WTC11 (cell line): ENCODE results near the gene SURF6. TPM values are rescaled to one million over a fixed set of nuclear protein-coding genes. Genes with fewer than 3 reads are reported as not detected.

Source experiments
- ATAC-seq: fragments of 200-7000 bp; cut with Tn5 transposase; 2 replicates; pipeline ENCODE4 v1.10.0; 2021; ENCODE audit warnings: mild to moderate bottlenecking, moderate library complexity
- CTCF ChIA-PET: fragments of 300-600 bp; sonication (Branson Sonifier 250); formaldehyde crosslinking; loops from one replicate; lab custom pipeline; 2021; ENCODE audit warnings: antibody characterized with exemption; lab: Charles Lee
- POLR2A ChIA-PET: fragments of 350-600 bp; sonication (Branson Sonifier 250); formaldehyde crosslinking; loops from one replicate; lab custom pipeline; 2021; ENCODE audit warnings: antibody characterized with exemption; lab: Charles Lee
- DNase-seq: peaks from one replicate; pipeline ENCODE4 v3.0.0; 2021; ENCODE audit warnings: low spot score
- H3K27ac Mint-ChIP-seq: 2 replicates; pipeline ENCODE4 v1.8.0; 2021; ENCODE audit warnings: mixed read lengths
- H3K27me3 Mint-ChIP-seq: 2 replicates; pipeline ENCODE4 v1.8.0; 2021; ENCODE audit warnings: low read depth, mild to moderate bottlenecking, moderate library complexity, mixed read lengths
- H3K36me3 Mint-ChIP-seq: 2 replicates; pipeline ENCODE4 v1.8.0; 2021; ENCODE audit warnings: mixed read lengths
- H3K4me1 Mint-ChIP-seq: 2 replicates; pipeline ENCODE4 v1.8.0; 2022; ENCODE audit warnings: mixed read lengths
- H3K4me3 Mint-ChIP-seq: 2 replicates; pipeline ENCODE4 v1.8.0; 2021; ENCODE audit warnings: mild to moderate bottlenecking, moderate library complexity, mixed read lengths
- H3K9me3 Mint-ChIP-seq: 2 replicates; pipeline ENCODE4 v1.8.0; 2021; ENCODE audit warnings: mixed read lengths
- ATF1 ChIP-seq: sonication (generic); formaldehyde crosslinking; IDR thresholded peaks from 2 replicates; pipeline ENCODE4 v1.8.1; 2023; ENCODE audit warnings: mild to moderate bottlenecking, moderate library complexity, missing genetic modification reagents
- CBFB ChIP-seq: sonication (generic); formaldehyde crosslinking; IDR thresholded peaks from 2 replicates; pipeline ENCODE4 v1.8.1; 2022; ENCODE audit warnings: mild to moderate bottlenecking, low read depth, missing genetic modification reagents
- CREM ChIP-seq: sonication (generic); formaldehyde crosslinking; IDR thresholded peaks from 2 replicates; pipeline ENCODE4 v1.8.1; 2022; ENCODE audit warnings: mild to moderate bottlenecking, missing genetic modification reagents, moderate library complexity
- EMX1 ChIP-seq: fragments of 250-450 bp; sonication (Bioruptor Pico); IDR thresholded peaks from 2 replicates; pipeline ENCODE4 v1.8.0; 2021; ENCODE audit warnings: mild to moderate bottlenecking
- FOXP4 ChIP-seq: sonication (generic); formaldehyde crosslinking; IDR thresholded peaks from 2 replicates; pipeline ENCODE4 v1.8.0; 2022; ENCODE audit warnings: mild to moderate bottlenecking, missing genetic modification reagents
- HMGXB4 ChIP-seq: sonication (generic); formaldehyde crosslinking; IDR thresholded peaks from 2 replicates; pipeline ENCODE4 v1.8.1; 2023; ENCODE audit warnings: mild to moderate bottlenecking, moderate library complexity, missing genetic modification reagents
- JUN ChIP-seq: sonication (generic); formaldehyde crosslinking; IDR thresholded peaks from 2 replicates; pipeline ENCODE4 v1.8.0; 2023; ENCODE audit warnings: mild to moderate bottlenecking, missing genetic modification reagents
- NR3C1 ChIP-seq: sonication (generic); formaldehyde crosslinking; conservative IDR thresholded peaks from 2 replicates; pipeline ENCODE4 v1.8.1; 2023; ENCODE audit warnings: low read depth, mild to moderate bottlenecking, missing genetic modification reagents
- RELA ChIP-seq: sonication (generic); formaldehyde crosslinking; IDR thresholded peaks from 2 replicates; pipeline ENCODE4 v1.8.1; 2022; ENCODE audit warnings: missing genetic modification reagents, mild to moderate bottlenecking, borderline replicate concordance
- RORB ChIP-seq: fragments of 250-450 bp; sonication (Bioruptor Pico); IDR thresholded peaks from 2 replicates; pipeline ENCODE4 v1.9.0; 2021; ENCODE audit warnings: mild to moderate bottlenecking
- TCF7 ChIP-seq: sonication (generic); formaldehyde crosslinking; IDR thresholded peaks from 2 replicates; pipeline ENCODE4 v1.8.0; 2022; ENCODE audit warnings: mild to moderate bottlenecking, low read depth, missing genetic modification reagents, moderate library complexity
- ZNF121 ChIP-seq: sonication (generic); formaldehyde crosslinking; IDR thresholded peaks from 2 replicates; pipeline ENCODE4 v1.8.0; 2023; ENCODE audit warnings: missing genetic modification reagents
- ZNF263 ChIP-seq: sonication (generic); formaldehyde crosslinking; IDR thresholded peaks from 2 replicates; pipeline ENCODE4 v1.8.1; 2022; ENCODE audit warnings: low read depth, mild to moderate bottlenecking, moderate library complexity, missing genetic modification reagents
- ZNF396 ChIP-seq: fragments of 250-450 bp; sonication (Bioruptor Pico); IDR thresholded peaks from 2 replicates; pipeline ENCODE4 v1.8.0; 2021; ENCODE audit warnings: mild to moderate bottlenecking, moderate library complexity, borderline replicate concordance
- total RNA-seq: library from RNA; stranded (reverse); gene quantifications from 3 replicates; pipeline ENCODE4 v1.2.3, GENCODE V29; 2021
- TF ChIP-seq, protein P1 (sequence below): fragments of 250-450 bp; sonication (Bioruptor Pico); IDR thresholded peaks from 2 replicates; pipeline ENCODE4 v1.9.0; 2021; ENCODE audit warnings: mild to moderate bottlenecking
- TF ChIP-seq, protein P2 (sequence below): sonication (generic); formaldehyde crosslinking; IDR thresholded peaks from 2 replicates; pipeline ENCODE4 v1.8.1; 2022; ENCODE audit warnings: low read depth, missing genetic modification reagents, borderline replicate concordance
- TF ChIP-seq, protein P3 (sequence below): sonication (generic); formaldehyde crosslinking; conservative IDR thresholded peaks from 2 replicates; pipeline ENCODE4 v1.8.1; 2023; ENCODE audit warnings: mild to moderate bottlenecking, low read depth, missing genetic modification reagents, moderate library complexity

SURF6 gene
- total RNA-seq, 1 experiment from 2014 or later: 67.2 TPM

- peaks cover 4% of the 10 kb centered on the region for H3K9me3 Mint-ChIP-seq
- no peak overlapping the region for H3K4me3 Mint-ChIP-seq
- no peak overlapping the region for H3K27ac Mint-ChIP-seq
- H3K36me3 Mint-ChIP-seq: peaks cover 3% of the 10 kb centered on the region; the same call in 1 of the 2 replicates
- TF ChIP-seq RELA (CRISPR knock-in tag): no peak
- no peak for TF ChIP-seq RORB (CRISPR knock-in tag)
- TF ChIP-seq ZNF121: no peak
- no peak for TF ChIP-seq CREM
- TF ChIP-seq ZNF263 (CRISPR knock-in tag): no peak
- no peak for TF ChIP-seq TCF7 (CRISPR knock-in tag)
- no peak for TF ChIP-seq HMGXB4 (CRISPR knock-in tag)
- TF ChIP-seq, protein P1, sequence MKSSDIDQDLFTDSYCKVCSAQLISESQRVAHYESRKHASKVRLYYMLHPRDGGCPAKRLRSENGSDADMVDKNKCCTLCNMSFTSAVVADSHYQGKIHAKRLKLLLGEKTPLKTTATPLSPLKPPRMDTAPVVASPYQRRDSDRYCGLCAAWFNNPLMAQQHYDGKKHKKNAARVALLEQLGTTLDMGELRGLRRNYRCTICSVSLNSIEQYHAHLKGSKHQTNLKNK (CRISPR knock-in tag): no peak
- no peak for TF ChIP-seq NR3C1
- no peak for TF ChIP-seq ZNF396 (CRISPR knock-in tag)
- TF ChIP-seq EMX1 (CRISPR knock-in tag): no peak
- no peak for TF ChIP-seq ATF1
- TF ChIP-seq, protein P2, sequence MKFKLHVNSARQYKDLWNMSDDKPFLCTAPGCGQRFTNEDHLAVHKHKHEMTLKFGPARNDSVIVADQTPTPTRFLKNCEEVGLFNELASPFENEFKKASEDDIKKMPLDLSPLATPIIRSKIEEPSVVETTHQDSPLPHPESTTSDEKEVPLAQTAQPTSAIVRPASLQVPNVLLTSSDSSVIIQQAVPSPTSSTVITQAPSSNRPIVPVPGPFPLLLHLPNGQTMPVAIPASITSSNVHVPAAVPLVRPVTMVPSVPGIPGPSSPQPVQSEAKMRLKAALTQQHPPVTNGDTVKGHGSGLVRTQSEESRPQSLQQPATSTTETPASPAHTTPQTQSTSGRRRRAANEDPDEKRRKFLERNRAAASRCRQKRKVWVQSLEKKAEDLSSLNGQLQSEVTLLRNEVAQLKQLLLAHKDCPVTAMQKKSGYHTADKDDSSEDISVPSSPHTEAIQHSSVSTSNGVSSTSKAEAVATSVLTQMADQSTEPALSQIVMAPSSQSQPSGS (CRISPR knock-in tag): no peak
- TF ChIP-seq, protein P3, sequence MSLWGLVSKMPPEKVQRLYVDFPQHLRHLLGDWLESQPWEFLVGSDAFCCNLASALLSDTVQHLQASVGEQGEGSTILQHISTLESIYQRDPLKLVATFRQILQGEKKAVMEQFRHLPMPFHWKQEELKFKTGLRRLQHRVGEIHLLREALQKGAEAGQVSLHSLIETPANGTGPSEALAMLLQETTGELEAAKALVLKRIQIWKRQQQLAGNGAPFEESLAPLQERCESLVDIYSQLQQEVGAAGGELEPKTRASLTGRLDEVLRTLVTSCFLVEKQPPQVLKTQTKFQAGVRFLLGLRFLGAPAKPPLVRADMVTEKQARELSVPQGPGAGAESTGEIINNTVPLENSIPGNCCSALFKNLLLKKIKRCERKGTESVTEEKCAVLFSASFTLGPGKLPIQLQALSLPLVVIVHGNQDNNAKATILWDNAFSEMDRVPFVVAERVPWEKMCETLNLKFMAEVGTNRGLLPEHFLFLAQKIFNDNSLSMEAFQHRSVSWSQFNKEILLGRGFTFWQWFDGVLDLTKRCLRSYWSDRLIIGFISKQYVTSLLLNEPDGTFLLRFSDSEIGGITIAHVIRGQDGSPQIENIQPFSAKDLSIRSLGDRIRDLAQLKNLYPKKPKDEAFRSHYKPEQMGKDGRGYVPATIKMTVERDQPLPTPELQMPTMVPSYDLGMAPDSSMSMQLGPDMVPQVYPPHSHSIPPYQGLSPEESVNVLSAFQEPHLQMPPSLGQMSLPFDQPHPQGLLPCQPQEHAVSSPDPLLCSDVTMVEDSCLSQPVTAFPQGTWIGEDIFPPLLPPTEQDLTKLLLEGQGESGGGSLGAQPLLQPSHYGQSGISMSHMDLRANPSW (CRISPR knock-in tag): no peak
- TF ChIP-seq JUN (CRISPR knock-in tag): no peak
- no peak for TF ChIP-seq FOXP4 (CRISPR knock-in tag)
- TF ChIP-seq CBFB (CRISPR knock-in tag): no peak
- ChIA-PET POLR2A (no interaction called here), CTCF (interaction anchor here (1.1 kb wide), 1 partner anchor 37 kb away, joined by 3 read pairs; no protein-coding TSS in a partner anchor)
- H3K4me1 Mint-ChIP-seq: peaks cover 12% of the 10 kb centered on the region
- peaks cover 30% of the 10 kb centered on the region for H3K27me3 Mint-ChIP-seq
- no peak for ATAC-seq
- no peak for DNase-seq
Measured at GRCh38 chr9:133379153-133380086, 43.4 kb upstream of the SURF6 start.
